IgD-negative memory B cell (primary cell): ENCODE results near the gene VTI1A. TPM values are rescaled to one million over a fixed set of nuclear protein-coding genes. Genes with fewer than 3 reads are reported as not detected.

Source experiments
- H3K27ac Mint-ChIP-seq, 3 donors: one replicate each; pipeline ENCODE4 v1.8.0; 2020 to 2022; ENCODE audit warnings: mild to moderate bottlenecking in 3 of 3, mixed read lengths in 3 of 3, moderate library complexity in 1 of 3
- H3K27me3 Mint-ChIP-seq: one replicate; pipeline ENCODE4 v1.8.0; 2021; ENCODE audit warnings: mixed read lengths
- H3K36me3 Mint-ChIP-seq: one replicate; pipeline ENCODE4 v1.8.0; 2020; ENCODE audit warnings: mild to moderate bottlenecking, mixed read lengths
- H3K4me1 Mint-ChIP-seq, 3 donors: one replicate each; pipeline ENCODE4 v1.8.0; 2020 to 2022; ENCODE audit warnings: mixed read lengths in 3 of 3, mild to moderate bottlenecking in 1 of 3
- H3K4me3 Mint-ChIP-seq, 4 donors: one replicate each; pipeline ENCODE4 v1.8.0; 2020 to 2022; ENCODE audit warnings: mild to moderate bottlenecking in 4 of 4, mixed read lengths in 4 of 4, moderate library complexity in 3 of 4
- H3K9me3 Mint-ChIP-seq, 3 donors: one replicate each; pipeline ENCODE4 v1.8.0; 2020 to 2021; ENCODE audit warnings: mixed read lengths in 3 of 3, mild to moderate bottlenecking in 1 of 3
- polyA plus RNA-seq: library from polyadenylated mRNA; unstranded; fragments of 300-500 nt; fragmentation: Illumina TruSeq; gene quantifications from one replicate; pipeline ENCODE4 v1.2.3, GENCODE V29; 2021

The VTI1A gene
- polyA plus RNA-seq, 1 donor from 2014 or later = 32.0 TPM

DNA sequence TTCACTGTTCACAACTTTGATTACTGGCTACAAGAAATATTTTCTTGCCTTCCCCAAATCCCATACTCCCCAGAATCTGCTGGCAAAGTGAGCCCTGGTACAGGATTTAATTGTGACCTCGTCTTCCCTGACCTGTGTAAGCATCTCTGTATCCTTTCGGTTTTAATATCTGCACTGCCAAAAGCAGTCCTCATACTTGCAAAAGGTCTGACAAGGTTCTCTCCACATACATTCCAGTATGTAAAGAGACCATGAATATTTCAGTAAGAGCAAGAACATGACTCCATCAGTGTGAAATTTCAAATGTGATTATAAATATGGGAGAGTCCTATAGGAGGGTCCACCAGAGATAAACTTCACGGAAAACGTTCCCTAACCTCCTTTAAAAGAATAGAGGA, 369.0 kb downstream of the VTI1A start:
- Mint-ChIP-seq H3K4me1 (no peaks in the 10 kb centered on the region), H3K9me3 (no peaks in the 10 kb centered on the region), H3K27me3 (no peaks in the 10 kb centered on the region), H3K27ac (no peak overlapping the region), H3K36me3 (peaks cover 29% of the 10 kb centered on the region), H3K4me3 (no peak overlapping the region)

DNA sequence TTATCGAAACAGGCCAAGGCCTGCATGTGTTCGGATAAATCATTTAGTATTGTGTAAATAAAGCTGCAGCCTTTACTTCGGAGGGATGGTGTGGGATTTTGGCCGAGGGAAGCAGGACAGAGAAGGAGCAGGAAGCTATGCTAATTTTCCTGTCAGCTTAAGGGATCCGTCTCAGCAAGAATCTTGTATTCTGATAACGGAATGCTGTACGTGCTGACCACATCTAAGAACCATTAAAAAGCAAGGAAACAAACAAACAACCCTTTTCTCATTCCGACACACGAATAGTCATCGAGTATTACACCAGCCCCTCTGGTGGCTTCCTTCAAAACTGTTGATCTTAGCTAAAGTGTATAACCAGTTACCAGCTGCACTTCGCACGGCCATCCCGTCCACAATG, 369.9 kb downstream of the VTI1A start:
- no peaks in the 10 kb centered on the region for H3K9me3 Mint-ChIP-seq
- H3K27ac Mint-ChIP-seq = no peak overlapping the region
- no peaks in the 10 kb centered on the region for H3K27me3 Mint-ChIP-seq
- no peaks in the 10 kb centered on the region for H3K4me1 Mint-ChIP-seq
- no peak overlapping the region for H3K4me3 Mint-ChIP-seq
- H3K36me3 Mint-ChIP-seq = peaks cover 29% of the 10 kb centered on the region

DNA sequence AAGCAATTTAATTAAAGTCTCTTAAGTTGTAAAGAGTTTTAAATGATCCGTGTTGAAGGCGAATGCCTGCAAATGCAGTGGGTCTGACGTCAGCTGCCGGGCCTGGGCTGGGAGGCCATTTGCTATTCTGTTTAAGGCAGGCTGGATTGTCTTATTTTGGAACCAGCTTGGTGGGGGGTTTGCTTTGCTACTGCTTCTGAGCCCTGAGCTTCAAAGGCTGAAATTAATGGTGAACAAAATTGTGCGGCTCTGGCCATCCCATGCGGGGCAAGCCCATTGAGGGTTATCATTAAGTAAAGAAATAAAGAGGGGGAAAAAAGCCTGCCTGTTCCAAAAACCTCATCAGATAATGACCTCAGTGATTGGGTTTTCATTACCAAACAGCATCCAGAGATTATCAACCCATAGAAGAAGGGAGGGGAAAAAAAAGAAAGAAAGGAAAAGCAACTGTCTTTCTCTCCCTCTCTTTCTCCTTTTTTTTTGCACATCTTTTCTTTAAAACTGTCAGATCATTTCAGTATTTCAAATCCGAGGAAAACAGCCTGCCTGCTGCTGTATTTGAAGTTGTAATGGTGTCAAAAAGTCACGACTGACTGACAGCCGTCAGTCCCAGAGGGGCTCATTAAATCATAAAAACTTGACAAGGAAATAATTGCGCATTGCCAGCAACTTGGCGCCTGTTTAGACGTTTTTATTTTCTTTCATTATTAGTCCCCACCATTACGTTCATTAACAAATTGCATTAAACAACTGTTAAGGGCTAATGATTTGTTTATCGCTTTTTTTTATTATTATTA, 371.2 kb downstream of the VTI1A start:
- Mint-ChIP-seq H3K9me3 (no peaks in the 10 kb centered on the region), H3K36me3 (peaks cover 28% of the 10 kb centered on the region), H3K27me3 (no peaks in the 10 kb centered on the region), H3K4me3 (no peak overlapping the region), H3K27ac (no peak overlapping the region), H3K4me1 (no peaks in the 10 kb centered on the region)

DNA sequence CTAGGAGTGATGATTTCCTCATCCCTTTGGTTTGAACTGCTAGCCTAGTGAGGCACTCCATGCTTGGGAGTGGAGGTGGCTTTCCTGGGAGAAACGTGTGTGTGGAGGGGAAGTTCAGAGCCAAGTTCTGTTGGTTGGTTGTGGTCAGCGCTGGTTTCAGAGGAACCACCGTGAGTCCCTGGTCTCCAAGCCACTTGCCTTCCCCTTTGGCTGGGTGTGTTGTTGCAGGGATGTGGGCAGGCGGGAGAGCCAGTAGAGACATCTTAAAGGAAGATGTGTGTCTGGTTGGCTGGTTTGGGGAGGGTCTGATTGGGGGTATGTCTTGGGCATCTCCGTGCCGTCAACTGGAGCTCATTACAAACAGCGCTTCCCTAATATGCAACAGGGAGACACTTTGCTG, 372.2 kb downstream of the VTI1A start:
- Mint-ChIP-seq H3K9me3 (no peaks in the 10 kb centered on the region), H3K36me3 (peaks cover 26% of the 10 kb centered on the region), H3K4me1 (no peaks in the 10 kb centered on the region), H3K27ac (no peak overlapping the region), H3K27me3 (no peaks in the 10 kb centered on the region), H3K4me3 (no peak overlapping the region)

DNA sequence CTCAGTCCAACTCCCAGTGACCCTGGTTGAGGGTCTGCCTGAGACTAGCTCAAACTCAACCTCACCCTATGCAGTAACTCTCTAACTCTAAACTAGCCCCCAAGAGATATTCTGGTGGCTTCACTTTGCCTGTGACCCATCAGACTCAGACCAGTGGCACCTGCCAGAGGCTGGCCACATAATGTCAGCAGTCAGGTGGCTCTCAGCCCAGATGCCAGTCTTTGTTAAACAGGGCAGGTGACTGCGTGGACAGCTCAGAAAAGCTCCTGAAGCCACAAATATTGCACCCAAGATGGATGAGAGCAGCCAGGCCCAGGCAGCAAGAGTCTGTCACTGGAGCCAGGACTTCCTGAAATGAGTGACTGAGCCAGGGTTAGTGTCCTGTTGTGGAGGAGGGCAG, 373.3 kb downstream of the VTI1A start:
- H3K4me1 Mint-ChIP-seq = no peaks in the 10 kb centered on the region
- no peak overlapping the region for H3K27ac Mint-ChIP-seq
- peak overlapping the region in 1 of 4 donors; percentile 31 for H3K4me3 Mint-ChIP-seq
- H3K27me3 Mint-ChIP-seq = no peaks in the 10 kb centered on the region
- H3K36me3 Mint-ChIP-seq = peaks cover 21% of the 10 kb centered on the region
- no peaks in the 10 kb centered on the region for H3K9me3 Mint-ChIP-seq

DNA sequence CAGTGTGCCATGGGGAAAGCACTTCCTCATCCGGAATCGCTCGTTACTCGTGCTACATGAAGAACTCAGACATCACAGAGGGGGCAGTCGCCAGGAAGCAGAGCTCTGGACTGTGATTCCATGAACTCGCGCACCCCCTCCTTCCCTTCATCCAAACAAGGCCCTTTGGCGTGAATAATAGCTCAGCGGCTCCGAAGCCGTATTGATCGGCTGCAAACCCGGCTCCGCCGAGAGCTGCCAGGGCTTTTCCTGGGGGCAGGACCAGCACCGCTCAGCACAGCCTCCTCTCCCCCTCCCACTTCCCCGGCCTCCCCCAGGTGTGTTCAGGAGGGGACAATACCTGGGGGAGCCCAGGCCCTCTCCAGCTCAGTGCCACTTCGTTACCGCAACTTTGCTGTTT, 374.0 kb downstream of the VTI1A start:
- H3K27ac Mint-ChIP-seq = no peak overlapping the region
- no peaks in the 10 kb centered on the region for H3K9me3 Mint-ChIP-seq
- no peak overlapping the region for H3K4me3 Mint-ChIP-seq
- H3K36me3 Mint-ChIP-seq = peaks cover 14% of the 10 kb centered on the region
- no peaks in the 10 kb centered on the region for H3K27me3 Mint-ChIP-seq
- no peaks in the 10 kb centered on the region for H3K4me1 Mint-ChIP-seq

DNA sequence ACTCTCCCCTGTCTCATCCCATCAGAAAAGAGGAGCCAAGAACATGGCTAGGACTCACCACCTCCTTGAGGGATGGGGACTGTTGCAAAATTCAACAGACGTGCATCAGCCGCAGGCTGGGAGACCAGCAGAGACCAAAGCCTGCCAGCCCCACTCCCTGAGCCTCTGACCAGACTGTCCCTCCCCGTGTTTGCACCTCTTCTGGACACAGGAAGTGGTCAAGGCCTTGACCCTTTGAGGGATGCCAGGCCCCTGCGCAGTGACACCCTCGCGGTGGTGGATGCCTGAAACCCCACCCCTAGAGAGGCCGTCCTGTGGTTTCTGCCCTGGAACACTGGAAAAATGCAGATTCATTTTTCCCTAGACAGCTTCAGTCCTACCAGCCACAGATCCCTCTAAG, 374.6 kb downstream of the VTI1A start:
- H3K4me1 Mint-ChIP-seq = no peaks in the 10 kb centered on the region
- H3K4me3 Mint-ChIP-seq = no peak overlapping the region
- peaks cover 10% of the 10 kb centered on the region for H3K36me3 Mint-ChIP-seq
- no peaks in the 10 kb centered on the region for H3K9me3 Mint-ChIP-seq
- no peaks in the 10 kb centered on the region for H3K27me3 Mint-ChIP-seq
- no peak overlapping the region for H3K27ac Mint-ChIP-seq

DNA sequence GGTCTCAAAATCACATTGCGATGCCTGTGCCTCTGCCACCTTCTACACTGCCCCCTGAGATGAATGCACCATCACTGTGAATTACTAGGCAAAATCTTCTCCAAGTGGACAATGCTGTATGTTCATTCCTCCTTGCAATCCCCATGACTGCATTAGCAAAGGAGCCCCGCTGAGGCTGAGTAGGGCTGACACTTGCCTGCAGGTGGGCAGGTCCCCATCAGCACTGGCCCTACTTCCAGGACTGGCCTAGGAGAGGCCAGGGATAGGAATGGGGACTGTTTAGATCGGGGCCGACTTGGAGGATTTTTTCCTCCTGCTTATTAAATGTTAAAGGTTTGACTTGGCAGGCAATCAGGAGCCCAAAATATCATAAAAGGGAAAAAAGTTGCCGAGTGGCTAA, 376.0 kb downstream of the VTI1A start:
- no peaks in the 10 kb centered on the region for H3K4me1 Mint-ChIP-seq
- H3K27me3 Mint-ChIP-seq = no peaks in the 10 kb centered on the region
- H3K36me3 Mint-ChIP-seq = peaks cover 6% of the 10 kb centered on the region
- H3K4me3 Mint-ChIP-seq = no peak overlapping the region
- no peak overlapping the region for H3K27ac Mint-ChIP-seq
- H3K9me3 Mint-ChIP-seq = no peaks in the 10 kb centered on the region

DNA sequence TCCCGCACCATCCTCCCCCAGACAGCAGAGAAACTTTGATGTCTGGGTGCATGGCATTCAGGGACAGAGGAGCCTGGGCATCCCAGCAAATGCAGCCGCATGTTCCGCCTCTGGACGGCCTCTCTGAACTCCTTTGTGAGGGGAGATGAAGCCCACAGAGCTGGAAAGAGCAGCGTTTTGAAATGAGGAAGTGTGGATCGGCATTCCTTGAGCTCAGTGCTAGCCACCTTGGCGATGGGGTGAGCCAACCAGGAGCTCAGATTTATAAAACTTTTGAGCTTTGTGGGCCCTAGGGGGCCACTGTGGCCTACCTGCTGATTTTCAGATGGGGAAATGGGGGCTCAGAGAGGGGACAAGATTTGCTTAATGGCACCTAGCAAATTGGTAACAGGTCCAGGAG, 376.6 kb downstream of the VTI1A start:
- Mint-ChIP-seq H3K27ac (peak overlapping the region in 1 of 3 donors; percentile 65), H3K9me3 (no peaks in the 10 kb centered on the region), H3K4me1 (no peaks in the 10 kb centered on the region), H3K4me3 (no peak overlapping the region), H3K36me3 (peaks cover 6% of the 10 kb centered on the region), H3K27me3 (no peaks in the 10 kb centered on the region)

DNA sequence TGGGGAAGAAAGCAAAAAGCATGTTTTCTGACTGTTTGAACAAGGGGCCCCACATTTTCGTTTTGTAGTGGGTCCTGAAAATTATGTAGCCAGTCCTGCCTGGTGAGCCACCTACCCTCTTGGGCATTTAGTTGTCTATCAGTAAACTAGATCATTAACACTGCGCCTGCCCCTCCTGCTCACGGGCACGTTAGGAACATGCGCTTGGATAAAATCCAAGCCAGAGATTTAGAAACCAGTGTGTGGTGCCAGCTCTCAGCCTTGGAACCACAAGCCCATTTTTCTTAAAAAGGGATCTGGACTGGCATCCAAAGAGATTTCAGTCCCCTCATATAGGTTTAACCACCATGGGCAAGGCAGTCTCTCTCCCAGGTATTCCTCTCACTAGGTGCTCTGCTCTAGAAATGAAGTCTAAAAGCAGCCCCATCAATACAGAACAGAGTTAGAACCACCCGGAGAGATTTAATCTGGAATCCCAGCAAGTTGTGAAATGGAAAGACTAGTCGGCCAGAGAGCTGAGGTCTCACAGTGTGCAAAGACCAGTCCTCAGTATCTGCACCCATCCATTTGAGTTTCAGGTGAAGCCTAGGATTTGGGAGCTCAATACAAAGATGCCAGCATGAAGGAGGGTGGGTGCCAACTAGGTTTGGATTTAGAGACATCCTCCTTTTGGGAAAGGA, 379.1 kb downstream of the VTI1A start:
- Mint-ChIP-seq H3K36me3 (peaks cover 2% of the 10 kb centered on the region), H3K9me3 (peaks cover 0 to 3% (median 0%) of the 10 kb centered on the region in 3 donors), H3K27ac (no peak overlapping the region), H3K27me3 (no peaks in the 10 kb centered on the region), H3K4me3 (no peak overlapping the region), H3K4me1 (no peaks in the 10 kb centered on the region)

DNA sequence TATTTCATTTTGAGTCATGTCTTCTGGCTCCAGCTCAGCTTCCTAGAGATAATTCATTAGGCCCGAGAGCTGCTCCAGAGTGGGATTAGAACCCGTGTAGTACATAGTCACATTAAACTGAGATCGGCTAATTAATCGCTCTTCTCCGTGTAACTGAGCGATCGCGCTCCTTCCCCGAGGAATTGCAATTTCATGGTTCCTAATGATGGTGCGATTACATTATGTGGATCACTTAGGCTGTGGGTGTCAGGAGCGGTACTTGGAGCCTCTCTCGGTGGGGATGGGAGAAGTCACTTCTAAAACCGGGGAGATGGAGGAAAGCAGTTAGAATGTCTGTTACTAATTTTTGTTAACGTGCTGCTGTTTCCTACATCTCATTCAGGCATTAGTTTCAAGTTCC, 380.1 kb downstream of the VTI1A start:
- no peak overlapping the region for H3K4me3 Mint-ChIP-seq
- H3K9me3 Mint-ChIP-seq = peaks cover 0 to 3% (median 0%) of the 10 kb centered on the region in 3 donors
- no peak overlapping the region for H3K27ac Mint-ChIP-seq
- peaks cover 0 to 1% (median 0%) of the 10 kb centered on the region in 3 donors for H3K4me1 Mint-ChIP-seq
- peaks cover 2% of the 10 kb centered on the region for H3K36me3 Mint-ChIP-seq
- no peaks in the 10 kb centered on the region for H3K27me3 Mint-ChIP-seq

DNA sequence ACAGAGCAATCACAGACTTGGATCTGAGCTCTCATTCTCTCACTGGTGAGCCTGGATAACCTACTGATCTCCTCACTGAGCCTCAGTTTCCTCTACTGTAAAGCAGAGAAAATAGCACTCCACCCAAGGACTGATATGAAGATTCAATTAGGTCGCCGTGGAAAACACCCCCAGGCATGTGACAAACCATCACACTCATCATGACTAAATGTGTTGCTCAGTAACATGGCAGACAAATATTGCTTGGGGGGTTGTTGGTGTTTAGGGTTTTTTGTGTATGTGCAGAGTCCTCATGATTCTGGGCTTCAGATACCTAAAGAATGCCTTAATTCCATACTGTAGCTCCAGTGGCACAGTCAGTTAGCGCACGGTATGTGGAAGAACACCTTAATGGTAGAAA, 380.9 kb downstream of the VTI1A start:
- Mint-ChIP-seq H3K4me1 (peaks cover 0 to 1% (median 0%) of the 10 kb centered on the region in 3 donors), H3K36me3 (peaks cover 5% of the 10 kb centered on the region), H3K9me3 (peaks cover 0 to 3% (median 0%) of the 10 kb centered on the region in 3 donors), H3K27me3 (no peaks in the 10 kb centered on the region), H3K4me3 (no peak overlapping the region), H3K27ac (no peak overlapping the region)

DNA sequence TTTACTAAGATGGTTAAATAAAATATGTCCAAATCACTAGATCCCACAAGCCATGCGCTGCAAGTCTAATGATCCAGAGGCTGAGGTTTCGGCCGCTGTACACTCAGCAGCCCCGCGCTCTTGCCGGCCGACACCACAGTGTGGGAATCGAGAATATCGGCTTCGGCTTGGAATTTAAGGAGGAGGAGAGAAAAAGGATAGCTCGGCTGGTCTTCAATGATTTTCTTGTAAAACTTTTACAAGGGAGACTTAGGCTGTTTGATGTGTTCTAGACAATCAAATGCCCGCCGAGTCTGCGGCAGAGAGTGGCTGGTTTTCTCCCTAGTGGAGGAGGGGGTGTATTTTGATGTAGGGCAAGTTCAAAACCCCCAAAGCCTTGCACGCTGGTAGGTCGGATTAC, 384.8 kb downstream of the VTI1A start:
- Mint-ChIP-seq H3K27me3 (no peaks in the 10 kb centered on the region), H3K4me3 (no peak overlapping the region), H3K9me3 (peaks cover 0 to 3% (median 0%) of the 10 kb centered on the region in 3 donors), H3K27ac (no peak overlapping the region), H3K36me3 (peaks cover 8% of the 10 kb centered on the region), H3K4me1 (peaks cover 0 to 1% (median 0%) of the 10 kb centered on the region in 3 donors)

DNA sequence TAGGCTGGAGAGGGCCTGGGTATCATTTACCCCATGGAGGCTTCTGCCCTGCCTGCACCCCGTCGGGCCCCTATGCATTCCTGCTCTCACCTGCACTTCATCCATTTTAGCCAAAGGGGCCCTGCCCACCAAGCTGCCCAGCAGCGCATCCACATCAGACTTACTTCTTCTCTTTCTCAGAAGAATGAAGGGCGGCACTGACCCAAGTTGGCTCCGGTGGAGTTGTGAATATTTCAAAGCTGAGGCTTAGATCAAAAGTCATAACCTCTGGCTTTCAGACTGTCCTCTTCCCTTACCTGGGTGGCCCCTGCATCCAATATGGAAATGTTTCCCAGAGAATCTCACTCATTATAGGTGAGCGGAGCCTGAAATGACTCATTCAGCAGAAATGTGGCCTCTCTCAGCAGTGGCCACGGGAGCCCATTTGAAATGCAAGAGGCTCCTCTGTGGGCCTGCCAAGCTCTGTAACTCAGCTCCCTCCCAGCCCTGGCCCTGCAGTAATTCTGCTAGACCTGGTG, 385.4 kb downstream of the VTI1A start:
- Mint-ChIP-seq H3K27ac (no peak overlapping the region), H3K4me1 (peaks cover 0 to 1% (median 0%) of the 10 kb centered on the region in 3 donors), H3K27me3 (no peaks in the 10 kb centered on the region), H3K36me3 (peaks cover 8% of the 10 kb centered on the region), H3K4me3 (no peak overlapping the region), H3K9me3 (peaks cover 0 to 3% (median 0%) of the 10 kb centered on the region in 3 donors)

DNA sequence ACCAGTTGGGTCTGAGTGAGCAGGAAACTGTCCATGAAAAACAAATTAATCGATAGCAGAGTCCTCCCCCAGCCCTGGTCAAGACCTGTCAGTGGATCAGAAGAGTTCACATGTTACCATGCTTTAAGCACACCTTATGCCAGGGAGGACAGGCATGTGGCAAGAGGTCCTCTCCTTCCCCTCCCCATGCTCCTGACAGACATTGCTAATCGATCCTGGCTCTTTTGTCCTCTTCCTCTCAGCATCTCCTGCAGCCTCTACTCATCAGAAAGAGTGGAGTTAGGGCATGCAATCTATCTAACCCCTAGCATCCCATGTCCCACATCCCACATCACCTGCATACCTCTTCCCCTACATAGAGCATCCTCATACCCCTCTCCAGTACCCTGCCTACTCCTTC, 385.9 kb downstream of the VTI1A start:
- H3K4me3 Mint-ChIP-seq = no peak overlapping the region
- H3K27me3 Mint-ChIP-seq = no peaks in the 10 kb centered on the region
- H3K4me1 Mint-ChIP-seq = peaks cover 0 to 1% (median 0%) of the 10 kb centered on the region in 3 donors
- peaks cover 8% of the 10 kb centered on the region for H3K36me3 Mint-ChIP-seq
- H3K27ac Mint-ChIP-seq = peak overlapping the region in 1 of 3 donors; percentile 4
- peaks cover 0 to 3% (median 0%) of the 10 kb centered on the region in 3 donors for H3K9me3 Mint-ChIP-seq
